HG02884 (cell line): ENCODE results near the gene ISLR.
"Not testable (repeated sequence)": the region's sequence is repeated elsewhere in the genome, so short reads cannot be mapped to it uniquely, and the experiment has no call there.

ENCODE experiments used
- ATAC-seq: cut with Tn5 transposase; IDR thresholded peaks from one replicate; pipeline ENCODE4 v1.9.1; 2021; ENCODE audit warnings: mild to moderate bottlenecking, moderate library complexity; ENCODE audit not compliant: unreplicated experiment

The ISLR gene

GRCh38 chr15:74136814-74137536 lies 36.5 kb upstream of the ISLR start:
- ATAC-seq, result no peak

GRCh38 chr15:74137537-74137894 lies 36.0 kb upstream of the ISLR start:
- ATAC-seq, result no peak

- no peak for ATAC-seq
Measured at GRCh38 chr15:74138642-74139041, 34.9 kb upstream of the ISLR start.

- ATAC-seq, result no peak
Measured at GRCh38 chr15:74141591-74141990, 31.9 kb upstream of the ISLR start.

- ATAC-seq, result no peak
Measured at GRCh38 chr15:74144153-74144775, 29.2 kb upstream of the ISLR start.

- no peak for ATAC-seq
Measured at GRCh38 chr15:74146277-74146800, 27.2 kb upstream of the ISLR start.

- no peak for ATAC-seq
Measured at GRCh38 chr15:74147051-74147450, 26.5 kb upstream of the ISLR start.

- ATAC-seq, result no peak
Measured at GRCh38 chr15:74155766-74156417, 17.6 kb upstream of the ISLR start.

- no peak for ATAC-seq
Measured at GRCh38 chr15:74156678-74157411, 16.7 kb upstream of the ISLR start.

- ATAC-seq, result no peak
Measured at GRCh38 chr15:74157868-74158827, 15.4 kb upstream of the ISLR start.

- no peak for ATAC-seq
Measured at GRCh38 chr15:74158855-74159650, 14.5 kb upstream of the ISLR start.

GRCh38 chr15:74159773-74160172 lies 13.7 kb upstream of the ISLR start:
- no peak for ATAC-seq

GRCh38 chr15:74160390-74160789 lies 13.1 kb upstream of the ISLR start:
- not testable (repeated sequence) for ATAC-seq

- ATAC-seq, result not testable (repeated sequence)
Measured at GRCh38 chr15:74162195-74162536, 11.3 kb upstream of the ISLR start.

GRCh38 chr15:74165461-74165860 lies 8.0 kb upstream of the ISLR start:
- no peak for ATAC-seq

- ATAC-seq, result no peak
Measured at GRCh38 chr15:74167891-74168331, 5.6 kb upstream of the ISLR start.

- no peak for ATAC-seq
Measured at GRCh38 chr15:74168711-74169126, 4.8 kb upstream of the ISLR start.

GRCh38 chr15:74170071-74170844 lies 3.3 kb upstream of the ISLR start:
- no peak for ATAC-seq
